OCI-LY3 (cell line): ENCODE measurements around the gene TMEM17.

Experiments
- H2AFZ ChIP-seq: fragments of 200-600, 300-600 bp; shearing (Covaris generic); 2 replicates; pipeline ENCODE4 v1.6.0; 2014; ENCODE audit warnings: antibody characterized with exemption, low read depth, low read length
- H3K27ac ChIP-seq: fragments of 200-600, 300-600 bp; sonication (generic); 2 replicates; pipeline ENCODE4 v1.5.1; 2014; ENCODE audit warnings: mild to moderate bottlenecking, low read length, moderate library complexity, mixed read lengths
- H3K27me3 ChIP-seq: fragments of 200-600, 300-600 bp; sonication (generic); 2 replicates; pipeline ENCODE4 v1.6.1; 2014; ENCODE audit warnings: low read depth, low read length, mixed read lengths
- H3K36me3 ChIP-seq: fragments of 200-600, 300-600 bp; sonication (generic); replicated peaks from 2 replicates; pipeline ENCODE3; 2014; ENCODE audit warnings: low read depth, low read length, mixed read lengths
- H3K4me1 ChIP-seq: fragments of 300-600, 200-600 bp; sonication (generic); 2 replicates; pipeline ENCODE4 v1.6.1; 2014; ENCODE audit warnings: low read length, mixed read lengths
- H3K4me2 ChIP-seq: fragments of 200-600, 300-600 bp; sonication (generic); 2 replicates; pipeline ENCODE4 v1.6.1; 2014; ENCODE audit warnings: low read length, mixed read lengths
- H3K4me3 ChIP-seq: fragments of 300-600, 200-600 bp; sonication (generic); 2 replicates; pipeline ENCODE4 v1.5.1; 2014; ENCODE audit warnings: antibody characterized with exemption, mild to moderate bottlenecking, low read length, moderate library complexity
- H3K79me2 ChIP-seq: fragments of 300-600, 200-600 bp; shearing (Covaris generic); 2 replicates; pipeline ENCODE4 v1.6.1; 2014; ENCODE audit warnings: mild to moderate bottlenecking, low read length, mixed read lengths
- H3K9ac ChIP-seq: fragments of 300-600, 200-600 bp; shearing (Covaris generic); 2 replicates; pipeline ENCODE4 v1.6.0; 2014; ENCODE audit warnings: mild to moderate bottlenecking, low read length, moderate library complexity
- H3K9me3 ChIP-seq: fragments of 200-600, 300-600 bp; shearing (Covaris generic); 2 replicates; pipeline ENCODE4 v1.6.1; 2014; ENCODE audit warnings: low read length, mixed read lengths; ENCODE audit not compliant: insufficient read depth
- H4K20me1 ChIP-seq: fragments of 200-600, 300-600 bp; sonication (generic); 2 replicates; pipeline ENCODE4 v1.6.1; 2016; ENCODE audit warnings: low read length, mixed read lengths; ENCODE audit not compliant: insufficient read depth
- CTCF ChIP-seq: fragments of 200-600, 300-600 bp; sonication (generic); IDR thresholded peaks from 2 replicates; pipeline ENCODE4 v1.5.1; 2014; ENCODE audit warnings: antibody characterized with exemption, low read length, low read depth
- EZH2phosphoT487 ChIP-seq: fragments of 200-600 bp; shearing (Covaris generic); IDR thresholded peaks from 2 replicates; pipeline ENCODE4 v1.6.1; 2018; ENCODE audit warnings: antibody characterized with exemption, mixed run types, low read depth

Gene TMEM17

GRCh38 chr2:62501794-62502500 is 4.0 kb downstream of the TMEM17 start:
- no peaks in the 10 kb centered on the region for H4K20me1 ChIP-seq
- TF ChIP-seq CTCF (no peak), EZH2phosphoT487 (no peak)

GRCh38 chr2:62501069-62501468 is 4.9 kb downstream of the TMEM17 start:
- H2AFZ ChIP-seq: no peak overlapping the region
- H3K9ac ChIP-seq: no peak overlapping the region
- no peak overlapping the region for H3K4me3 ChIP-seq
- no peak for TF ChIP-seq CTCF
- no peak for TF ChIP-seq EZH2phosphoT487
- H3K4me2 ChIP-seq: no peak overlapping the region
- H3K27ac ChIP-seq: no peak overlapping the region
- H3K79me2 ChIP-seq: no peaks in the 10 kb centered on the region
- no peaks in the 10 kb centered on the region for H3K36me3 ChIP-seq
- H3K9me3 ChIP-seq: 0 out of 2 replicates have a peak, but pooled peaks cover 2% of the 10 kb centered on the region
- no peaks in the 10 kb centered on the region for H3K4me1 ChIP-seq
- H4K20me1 ChIP-seq: no peaks in the 10 kb centered on the region
- H3K27me3 ChIP-seq: no peaks in the 10 kb centered on the region

More at GRCh38 chr2:62501794-62502500, 4.0 kb downstream of the TMEM17 start:
- H3K4me1 ChIP-seq: no peaks in the 10 kb centered on the region
- no peak overlapping the region for H3K27ac ChIP-seq
- no peaks in the 10 kb centered on the region for H3K36me3 ChIP-seq
- H3K9ac ChIP-seq: no peak overlapping the region
- H3K9me3 ChIP-seq: 0 out of 2 replicates have a peak, but pooled peaks cover 2% of the 10 kb centered on the region
- no peaks in the 10 kb centered on the region for H3K27me3 ChIP-seq
- H3K79me2 ChIP-seq: no peaks in the 10 kb centered on the region
- no peak overlapping the region for H2AFZ ChIP-seq
- no peak overlapping the region for H3K4me2 ChIP-seq
- no peak overlapping the region for H3K4me3 ChIP-seq

GRCh38 chr2:62499430-62500060 is 6.5 kb downstream of the TMEM17 start:
- H4K20me1 ChIP-seq: no peaks in the 10 kb centered on the region
- no peak overlapping the region for H3K9ac ChIP-seq
- no peak overlapping the region for H3K4me2 ChIP-seq
- TF ChIP-seq EZH2phosphoT487 (no peak), CTCF (no peak)
- no peak overlapping the region for H3K27ac ChIP-seq
- no peaks in the 10 kb centered on the region for H3K4me1 ChIP-seq
- no peaks in the 10 kb centered on the region for H3K36me3 ChIP-seq
- no peaks in the 10 kb centered on the region for H3K79me2 ChIP-seq
- no peaks in the 10 kb centered on the region for H3K9me3 ChIP-seq
- H3K27me3 ChIP-seq: no peaks in the 10 kb centered on the region
- H2AFZ ChIP-seq: no peak overlapping the region
- no peak overlapping the region for H3K4me3 ChIP-seq

GRCh38 chr2:62498739-62499138 is 7.3 kb downstream of the TMEM17 start:
- no peak overlapping the region for H3K9ac ChIP-seq
- TF ChIP-seq CTCF (no peak), EZH2phosphoT487 (no peak)
- no peaks in the 10 kb centered on the region for H3K9me3 ChIP-seq
- no peaks in the 10 kb centered on the region for H3K36me3 ChIP-seq
- no peaks in the 10 kb centered on the region for H3K79me2 ChIP-seq
- no peak overlapping the region for H3K4me3 ChIP-seq
- no peaks in the 10 kb centered on the region for H4K20me1 ChIP-seq
- H3K4me1 ChIP-seq: no peaks in the 10 kb centered on the region
- H2AFZ ChIP-seq: no peak overlapping the region
- no peak overlapping the region for H3K27ac ChIP-seq
- H3K4me2 ChIP-seq: no peak overlapping the region
- H3K27me3 ChIP-seq: no peaks in the 10 kb centered on the region
